ENCODE results near the gene CARTPT.

DNA sequence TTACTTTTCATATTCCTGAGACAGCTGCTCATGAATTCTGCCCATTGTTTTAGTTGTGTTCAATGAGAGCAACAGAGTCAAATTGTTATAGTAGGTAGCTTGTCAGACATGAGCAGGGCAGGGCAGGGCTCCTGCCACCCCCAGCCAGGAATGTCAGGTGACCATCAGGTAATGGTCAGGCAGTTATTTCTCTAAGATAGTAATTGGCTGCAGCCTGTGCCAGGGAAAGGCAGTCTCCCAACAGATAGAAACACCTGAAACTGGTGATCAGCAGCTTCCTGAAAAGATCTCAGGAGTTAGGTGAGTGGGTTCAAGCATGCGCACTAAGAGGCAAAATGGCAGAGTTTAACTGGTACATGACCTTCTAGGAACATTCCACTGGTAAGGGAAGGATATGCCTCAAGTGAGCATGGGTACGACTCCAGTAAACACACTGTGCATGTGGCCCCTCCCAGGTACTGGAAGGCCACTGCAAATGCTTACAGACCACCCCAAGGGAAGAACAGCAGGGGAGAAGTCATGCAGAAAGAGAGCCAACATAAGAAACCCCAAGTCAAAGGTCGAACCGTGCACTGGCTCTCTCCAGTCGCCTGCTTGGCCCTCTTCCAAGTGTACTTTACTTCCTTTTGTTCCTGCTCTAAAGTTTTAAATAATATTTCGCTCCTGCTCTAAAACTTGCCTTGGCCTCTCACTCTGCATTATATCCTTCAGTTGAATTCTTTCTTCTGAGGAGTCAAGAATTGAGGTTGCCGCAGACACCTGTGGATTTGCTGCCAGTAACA, 25.1 kb downstream of the CARTPT start:
- TF ChIP-seq, protein P1, sequence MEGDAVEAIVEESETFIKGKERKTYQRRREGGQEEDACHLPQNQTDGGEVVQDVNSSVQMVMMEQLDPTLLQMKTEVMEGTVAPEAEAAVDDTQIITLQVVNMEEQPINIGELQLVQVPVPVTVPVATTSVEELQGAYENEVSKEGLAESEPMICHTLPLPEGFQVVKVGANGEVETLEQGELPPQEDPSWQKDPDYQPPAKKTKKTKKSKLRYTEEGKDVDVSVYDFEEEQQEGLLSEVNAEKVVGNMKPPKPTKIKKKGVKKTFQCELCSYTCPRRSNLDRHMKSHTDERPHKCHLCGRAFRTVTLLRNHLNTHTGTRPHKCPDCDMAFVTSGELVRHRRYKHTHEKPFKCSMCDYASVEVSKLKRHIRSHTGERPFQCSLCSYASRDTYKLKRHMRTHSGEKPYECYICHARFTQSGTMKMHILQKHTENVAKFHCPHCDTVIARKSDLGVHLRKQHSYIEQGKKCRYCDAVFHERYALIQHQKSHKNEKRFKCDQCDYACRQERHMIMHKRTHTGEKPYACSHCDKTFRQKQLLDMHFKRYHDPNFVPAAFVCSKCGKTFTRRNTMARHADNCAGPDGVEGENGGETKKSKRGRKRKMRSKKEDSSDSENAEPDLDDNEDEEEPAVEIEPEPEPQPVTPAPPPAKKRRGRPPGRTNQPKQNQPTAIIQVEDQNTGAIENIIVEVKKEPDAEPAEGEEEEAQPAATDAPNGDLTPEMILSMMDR (IDR thresholded peaks at IDR 0.05; ENCODE audit: low read depth, low read length, poor library complexity, severe bottlenecking), result no peak
- TF ChIP-seq EZH2phosphoT487 (IDR thresholded peaks at IDR 0.05; ENCODE audit: borderline replicate concordance, low read length), result no peak

Data from DOHH2 (cell line).